Measurements from ENCODE around the gene RAE1. TPM values are rescaled to one million over a fixed set of nuclear protein-coding genes. Genes with fewer than 3 reads are reported as not detected.
A peak's percentile ranks its signal among the peaks of the same experiment; 100 is the strongest.

The RAE1 gene
- total RNA-seq, 2 donors from 2014 or later: 15.0 to 20.4 TPM

DNA sequence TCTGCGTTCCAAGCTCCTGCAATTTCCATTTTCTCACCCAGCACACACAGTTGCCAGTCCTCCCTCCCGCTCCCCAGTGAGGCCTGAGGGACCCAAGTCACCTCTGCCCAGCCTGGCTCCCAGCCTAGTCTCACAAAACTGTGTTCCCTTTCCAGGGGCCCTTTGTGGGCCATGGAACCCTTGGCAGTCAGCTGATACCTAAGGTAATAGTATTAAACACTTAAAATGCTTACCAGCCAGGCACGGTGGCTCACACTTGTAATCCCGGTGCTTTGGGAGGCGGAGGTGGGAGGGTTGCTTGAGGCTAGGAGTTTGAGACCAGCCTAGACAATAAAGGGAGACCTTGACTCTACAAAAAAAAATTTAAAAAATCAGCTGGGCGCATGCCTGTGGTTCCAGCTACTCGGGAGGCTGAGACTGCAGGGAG is 36.9 kb downstream of the RAE1 start:
- Histone ChIP-seq H3K4me3 (no peak overlapping the region), H3K27me3 (replicated peaks; ENCODE audit: insufficient read depth) (no peaks in the 10 kb centered on the region), H3K4me1 (ENCODE audit: control insufficient read depth in 1 of 2, low read depth in 2 of 2) (peaks cover 7 to 16% of the 10 kb centered on the region in 2 donors), H3K27ac (no peak overlapping the region), H3K9me3 (no peaks in the 10 kb centered on the region), H3K36me3 (no peaks in the 10 kb centered on the region)
- no peak for ATAC-seq (ENCODE audit: insufficient number of reproducible peaks, low FRiP score, low read depth)
- TF ChIP-seq, protein P1, sequence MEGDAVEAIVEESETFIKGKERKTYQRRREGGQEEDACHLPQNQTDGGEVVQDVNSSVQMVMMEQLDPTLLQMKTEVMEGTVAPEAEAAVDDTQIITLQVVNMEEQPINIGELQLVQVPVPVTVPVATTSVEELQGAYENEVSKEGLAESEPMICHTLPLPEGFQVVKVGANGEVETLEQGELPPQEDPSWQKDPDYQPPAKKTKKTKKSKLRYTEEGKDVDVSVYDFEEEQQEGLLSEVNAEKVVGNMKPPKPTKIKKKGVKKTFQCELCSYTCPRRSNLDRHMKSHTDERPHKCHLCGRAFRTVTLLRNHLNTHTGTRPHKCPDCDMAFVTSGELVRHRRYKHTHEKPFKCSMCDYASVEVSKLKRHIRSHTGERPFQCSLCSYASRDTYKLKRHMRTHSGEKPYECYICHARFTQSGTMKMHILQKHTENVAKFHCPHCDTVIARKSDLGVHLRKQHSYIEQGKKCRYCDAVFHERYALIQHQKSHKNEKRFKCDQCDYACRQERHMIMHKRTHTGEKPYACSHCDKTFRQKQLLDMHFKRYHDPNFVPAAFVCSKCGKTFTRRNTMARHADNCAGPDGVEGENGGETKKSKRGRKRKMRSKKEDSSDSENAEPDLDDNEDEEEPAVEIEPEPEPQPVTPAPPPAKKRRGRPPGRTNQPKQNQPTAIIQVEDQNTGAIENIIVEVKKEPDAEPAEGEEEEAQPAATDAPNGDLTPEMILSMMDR (IDR thresholded peaks at IDR 0.05): no peak
- no peak for DNase-seq (ENCODE audit: low spot score)

DNA sequence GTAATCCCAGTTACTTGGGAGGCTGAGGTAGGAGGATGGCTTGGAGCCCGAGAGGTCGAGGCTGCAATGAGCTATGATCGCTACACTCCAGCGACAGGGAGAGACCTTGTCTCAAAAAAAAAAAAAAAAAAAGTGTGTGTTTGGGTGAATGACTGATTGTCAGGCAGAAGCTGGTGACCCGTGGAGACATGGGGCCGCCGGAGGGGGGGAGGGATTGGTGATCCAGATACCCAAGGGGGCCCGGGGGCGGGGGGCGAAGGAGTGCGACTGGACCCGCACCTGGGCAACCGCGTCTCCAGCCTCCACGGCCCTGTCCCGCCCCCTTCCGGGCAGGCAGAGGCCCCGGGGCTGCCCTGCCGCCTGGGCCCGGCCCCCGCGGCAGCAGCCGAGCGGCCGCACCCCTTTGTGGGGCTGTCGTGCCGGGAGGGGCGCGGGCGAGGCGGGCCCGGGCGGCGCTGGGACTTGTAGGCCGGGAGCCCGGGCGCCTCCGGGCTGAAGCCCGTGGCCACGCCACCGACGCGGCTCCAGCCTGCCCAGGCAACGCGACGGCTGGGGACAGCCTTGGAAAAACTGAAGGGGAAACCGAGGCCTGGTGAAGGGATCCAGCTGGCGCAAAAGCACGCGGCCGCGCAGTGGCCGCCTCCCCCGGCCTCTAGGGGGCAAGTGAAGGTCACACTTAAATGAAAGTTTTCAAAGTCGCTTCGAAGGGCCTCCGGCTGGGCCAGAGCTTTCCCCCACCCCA is 38.1 kb downstream of the RAE1 start:
- no peaks in the 10 kb centered on the region for H3K27me3 ChIP-seq (replicated peaks; ENCODE audit: insufficient read depth)
- TF ChIP-seq, protein P1 (IDR thresholded peaks at IDR 0.05): peak; percentile 38
- no peaks in the 10 kb centered on the region for H3K9me3 ChIP-seq
- DNase-seq (ENCODE audit: low spot score): no peak
- peaks cover 12 to 28% of the 10 kb centered on the region in 2 donors for H3K4me1 ChIP-seq (ENCODE audit: control insufficient read depth in 1 of 2, low read depth in 2 of 2)
- no peaks in the 10 kb centered on the region for H3K36me3 ChIP-seq
- peak overlapping the region; percentile 59 for H3K4me3 ChIP-seq
- peak overlapping the region; percentile 1 to 65 for H3K27ac ChIP-seq
- ATAC-seq (ENCODE audit: insufficient number of reproducible peaks, low FRiP score, low read depth): peak; percentile 57

GRCh38 chr20:57389695-57390603 is 38.9 kb downstream of the RAE1 start:
- TF ChIP-seq, protein P1 (IDR thresholded peaks at IDR 0.05): no peak

DNA sequence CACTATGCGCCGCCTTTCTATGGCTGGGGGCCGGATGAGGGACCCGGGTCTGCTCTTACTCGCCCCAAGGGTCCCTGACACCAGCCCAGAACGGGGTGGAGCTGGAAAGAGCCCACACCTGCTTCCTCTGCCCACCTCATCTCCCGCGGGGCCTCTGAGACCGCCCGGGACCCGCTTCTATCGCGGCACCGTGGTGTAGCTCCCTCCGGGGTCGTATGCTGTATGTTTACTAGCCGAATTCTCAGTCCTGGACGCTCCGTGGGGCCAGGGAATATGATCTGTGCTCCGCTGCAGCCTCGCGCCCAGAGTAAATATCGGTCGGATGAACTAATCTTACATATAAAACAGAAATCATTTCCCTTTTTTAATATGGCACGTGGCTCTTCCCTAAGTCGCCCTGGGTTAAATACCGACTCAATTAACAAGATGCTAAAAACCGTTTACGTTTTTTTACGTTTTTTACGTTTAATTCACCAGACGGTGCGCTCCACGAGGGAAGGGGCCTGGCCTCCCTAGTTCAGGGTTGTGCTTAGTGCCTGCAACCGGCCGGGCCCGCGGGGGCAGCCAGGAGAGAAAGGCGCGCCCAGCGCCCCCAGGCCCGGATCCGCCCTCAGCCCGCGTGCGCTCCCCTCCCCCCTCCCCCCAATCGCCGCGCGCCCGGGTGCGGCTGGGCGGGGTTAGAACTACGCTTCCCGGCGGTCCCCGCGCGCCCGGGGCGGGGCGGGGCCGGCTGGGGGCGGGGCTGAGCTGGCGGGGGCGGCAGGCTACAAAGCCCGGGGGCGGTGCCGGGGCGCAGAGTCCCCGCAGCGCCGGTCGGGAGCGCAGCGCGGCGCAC is 39.8 kb downstream of the RAE1 start, which contains the start of gene RBM38:
Gene RBM38 (plus strand): TSS at position 793 of the 835 bp plus-strand sequence. CDS start 186 bp downstream, outside the sequence.
- TF ChIP-seq, protein P1 (IDR thresholded peaks at IDR 0.05): no peak
- peaks cover 21 to 45% of the 10 kb centered on the region in 2 donors for H3K4me1 ChIP-seq (ENCODE audit: control insufficient read depth in 1 of 2, low read depth in 2 of 2)
- peak within 1 kb of the TSS; percentile 68 to 71 for H3K27ac ChIP-seq
- peak; percentile 49 for ATAC-seq (ENCODE audit: insufficient number of reproducible peaks, low FRiP score, low read depth)
- H3K4me3 ChIP-seq: peak within 1 kb of the TSS; percentile 84
- DNase-seq (ENCODE audit: low spot score): no peak
- no peaks in the 10 kb centered on the region for H3K27me3 ChIP-seq (replicated peaks; ENCODE audit: insufficient read depth)
- H3K9me3 ChIP-seq: no peaks in the 10 kb centered on the region
- H3K36me3 ChIP-seq: no peaks in the 10 kb centered on the region

More at GRCh38 chr20:57389695-57390603, 38.9 kb downstream of the RAE1 start:
- H3K4me3 ChIP-seq: peak overlapping the region; percentile 59
- DNase-seq (ENCODE audit: low spot score): no peak
- H3K27me3 ChIP-seq (replicated peaks; ENCODE audit: insufficient read depth): no peaks in the 10 kb centered on the region
- no peaks in the 10 kb centered on the region for H3K36me3 ChIP-seq
- H3K4me1 ChIP-seq (ENCODE audit: control insufficient read depth in 1 of 2, low read depth in 2 of 2): peaks cover 16 to 36% of the 10 kb centered on the region in 2 donors
- H3K9me3 ChIP-seq: no peaks in the 10 kb centered on the region
- peak overlapping the region; percentile 1 to 65 for H3K27ac ChIP-seq
- ATAC-seq (ENCODE audit: insufficient number of reproducible peaks, low FRiP score, low read depth): no peak
